IPS-15b (cell line): ENCODE results near the gene SNX15.
A peak's percentile ranks its signal among the peaks of the same experiment; 100 is the strongest.

Source experiments
- H3K27me3 ChIP-seq: one replicate; pipeline ENCODE4 v1.6.1; 2013; ENCODE audit warnings: low read length; ENCODE audit not compliant: control insufficient read depth, insufficient read depth
- H3K36me3 ChIP-seq: one replicate; pipeline ENCODE4 v1.6.1; 2013; ENCODE audit warnings: low read length; ENCODE audit not compliant: control insufficient read depth, insufficient read depth
- H3K4me1 ChIP-seq: one replicate; pipeline ENCODE4 v1.6.1; 2013; ENCODE audit warnings: mild to moderate bottlenecking, low read length; ENCODE audit not compliant: control insufficient read depth, insufficient read depth
- H3K4me3 ChIP-seq: one replicate; pipeline ENCODE4 v1.5.1; 2013; ENCODE audit warnings: low read depth, low read length
- H3K9ac ChIP-seq: one replicate; pipeline ENCODE4 v1.6.1; 2013; ENCODE audit warnings: low read depth, mild to moderate bottlenecking, low read length
- H3K9me3 ChIP-seq: one replicate; pipeline ENCODE4 v1.6.1; 2013; ENCODE audit warnings: mild to moderate bottlenecking, low read length; ENCODE audit not compliant: control insufficient read depth, insufficient read depth

The SNX15 gene

GRCh38 chr11:65043881-65044501, 16.8 kb downstream of the SNX15 start:
- no peak overlapping the region for H3K9ac ChIP-seq
- H3K27me3 ChIP-seq: peaks cover 6% of the 10 kb centered on the region
- H3K4me3 ChIP-seq: no peak overlapping the region
- H3K36me3 ChIP-seq: peaks cover 5% of the 10 kb centered on the region
- H3K9me3 ChIP-seq: no peaks in the 10 kb centered on the region
- no peaks in the 10 kb centered on the region for H3K4me1 ChIP-seq

- Histone ChIP-seq H3K4me3 (no peak overlapping the region), H3K9me3 (no peaks in the 10 kb centered on the region), H3K36me3 (peaks cover 5% of the 10 kb centered on the region), H3K27me3 (peaks cover 6% of the 10 kb centered on the region), H3K4me1 (no peaks in the 10 kb centered on the region), H3K9ac (no peak overlapping the region)
These were observed 17.8 kb downstream of the SNX15 start for GRCh38 chr11:65045061-65045460.

GRCh38 chr11:65045728-65046127, 18.5 kb downstream of the SNX15 start:
- H3K4me1 ChIP-seq: no peaks in the 10 kb centered on the region
- H3K27me3 ChIP-seq: peaks cover 6% of the 10 kb centered on the region
- H3K4me3 ChIP-seq: no peak overlapping the region
- no peaks in the 10 kb centered on the region for H3K9me3 ChIP-seq
- no peak overlapping the region for H3K9ac ChIP-seq
- peaks cover 5% of the 10 kb centered on the region for H3K36me3 ChIP-seq

GRCh38 chr11:65047581-65048422, 20.6 kb downstream of the SNX15 start:
- peak overlapping the region; percentile 41 for H3K4me3 ChIP-seq
- no peaks in the 10 kb centered on the region for H3K4me1 ChIP-seq
- no peaks in the 10 kb centered on the region for H3K9me3 ChIP-seq
- H3K27me3 ChIP-seq: peaks cover 6% of the 10 kb centered on the region
- peaks cover 5% of the 10 kb centered on the region for H3K36me3 ChIP-seq
- no peak overlapping the region for H3K9ac ChIP-seq

- Histone ChIP-seq H3K4me3 (no peak overlapping the region), H3K4me1 (no peaks in the 10 kb centered on the region), H3K36me3 (no peaks in the 10 kb centered on the region), H3K9ac (no peak overlapping the region), H3K9me3 (no peaks in the 10 kb centered on the region), H3K27me3 (peaks cover 6% of the 10 kb centered on the region)
These were observed 24.2 kb downstream of the SNX15 start for GRCh38 chr11:65051398-65051858.

- Histone ChIP-seq H3K9ac (no peak overlapping the region), H3K36me3 (no peaks in the 10 kb centered on the region), H3K4me3 (no peak overlapping the region), H3K9me3 (no peaks in the 10 kb centered on the region), H3K27me3 (no peaks in the 10 kb centered on the region), H3K4me1 (no peaks in the 10 kb centered on the region)
These were observed 26.7 kb downstream of the SNX15 start for GRCh38 chr11:65053827-65054508.

- H3K27me3 ChIP-seq: no peaks in the 10 kb centered on the region
- H3K9ac ChIP-seq: no peak overlapping the region
- no peaks in the 10 kb centered on the region for H3K4me1 ChIP-seq
- no peaks in the 10 kb centered on the region for H3K36me3 ChIP-seq
- no peak overlapping the region for H3K4me3 ChIP-seq
- no peaks in the 10 kb centered on the region for H3K9me3 ChIP-seq
These were observed 28.3 kb downstream of the SNX15 start for GRCh38 chr11:65055538-65055937.

- Histone ChIP-seq H3K9me3 (no peaks in the 10 kb centered on the region), H3K4me1 (no peaks in the 10 kb centered on the region), H3K4me3 (no peak overlapping the region), H3K36me3 (no peaks in the 10 kb centered on the region), H3K27me3 (no peaks in the 10 kb centered on the region), H3K9ac (no peak overlapping the region)
These were observed 29.8 kb downstream of the SNX15 start for GRCh38 chr11:65056999-65057398.

GRCh38 chr11:65057526-65057925, 30.3 kb downstream of the SNX15 start:
- no peak overlapping the region for H3K4me3 ChIP-seq
- no peaks in the 10 kb centered on the region for H3K27me3 ChIP-seq
- no peaks in the 10 kb centered on the region for H3K4me1 ChIP-seq
- H3K9ac ChIP-seq: no peak overlapping the region
- H3K36me3 ChIP-seq: no peaks in the 10 kb centered on the region
- no peaks in the 10 kb centered on the region for H3K9me3 ChIP-seq

- Histone ChIP-seq H3K9me3 (no peaks in the 10 kb centered on the region), H3K9ac (no peak overlapping the region), H3K4me1 (no peaks in the 10 kb centered on the region), H3K27me3 (no peaks in the 10 kb centered on the region), H3K36me3 (no peaks in the 10 kb centered on the region), H3K4me3 (no peak overlapping the region)
These were observed 30.8 kb downstream of the SNX15 start for GRCh38 chr11:65058012-65058411.

- no peaks in the 10 kb centered on the region for H3K36me3 ChIP-seq
- H3K4me1 ChIP-seq: no peaks in the 10 kb centered on the region
- no peak within 1 kb of the TSS for H3K4me3 ChIP-seq
- no peaks in the 10 kb centered on the region for H3K9me3 ChIP-seq
- no peaks in the 10 kb centered on the region for H3K27me3 ChIP-seq
- no peak within 1 kb of the TSS for H3K9ac ChIP-seq
These were observed 31.3 kb downstream of the SNX15 start, which contains the start of gene NAALADL1 for GRCh38 chr11:65058419-65059054. Gene NAALADL1 (minus strand): TSS chr11:65058553. CDS start chr11:65058521, 32 bp downstream.
